Lung (tissue), 12 donors: ENCODE measurements around the gene OPRM1. TPM values are rescaled to one million over a fixed set of nuclear protein-coding genes. Genes with fewer than 3 reads are reported as not detected.

Source experiments
- ATAC-seq: fragments of 200-7000 bp; cut with Tn5 transposase; one replicate; pipeline ENCODE4 v1.9.1; 2020; ENCODE audit warnings: moderate number of reproducible peaks; ENCODE audit not compliant: insufficient read depth, low FRiP score
- DNase-seq, 3 donors: peaks; one replicate each; pipeline ENCODE4 v3.0.0-alpha.2; 2013 to 2017
- H3K27ac ChIP-seq, 2 donors: one replicate each; pipeline ENCODE4 v1.5.1; 2013; ENCODE audit warnings: mild to moderate bottlenecking in 2 of 2, moderate library complexity in 2 of 2, control low read depth in 1 of 2, inconsistent platforms in 1 of 2, low read depth in 1 of 2, low read length in 1 of 2
- H3K27me3 ChIP-seq, 3 donors: one replicate each; pipeline ENCODE4 v1.5.1; 2013; ENCODE audit warnings: low read length in 2 of 3; ENCODE audit not compliant: control insufficient read depth in 3 of 3, insufficient read depth in 3 of 3
- H3K36me3 ChIP-seq, 4 donors: one replicate each; pipeline ENCODE4 v1.5.1; 2013; ENCODE audit warnings: low read length in 4 of 4, mild to moderate bottlenecking in 1 of 4, moderate library complexity in 1 of 4; ENCODE audit not compliant: control insufficient read depth in 4 of 4, insufficient read depth in 4 of 4
- H3K4me1 ChIP-seq, 5 donors: one replicate each; pipeline ENCODE4 v1.5.1; 2013; ENCODE audit warnings: low read length in 5 of 5, mild to moderate bottlenecking in 2 of 5, moderate library complexity in 1 of 5; ENCODE audit not compliant: control insufficient read depth in 5 of 5, insufficient read depth in 5 of 5
- H3K4me3 ChIP-seq: one replicate; pipeline ENCODE4 v1.5.1; 2013; ENCODE audit warnings: mild to moderate bottlenecking, control low read depth, moderate library complexity
- H3K9ac ChIP-seq, 2 donors: one replicate each; pipeline ENCODE4 v1.5.1; 2013; ENCODE audit warnings: low read length in 2 of 2, control low read depth in 1 of 2; ENCODE audit not compliant: insufficient read depth in 1 of 2
- H3K9me3 ChIP-seq, 4 donors: one replicate each; pipeline ENCODE4 v1.5.1; 2013; ENCODE audit warnings: low read length in 3 of 4, mild to moderate bottlenecking in 1 of 4, moderate library complexity in 1 of 4; ENCODE audit not compliant: control insufficient read depth in 4 of 4, insufficient read depth in 3 of 4
- CTCF ChIP-seq: IDR thresholded peaks from 2 replicates; pipeline ENCODE4 v1.5.1; 2012; ENCODE audit warnings: mild to moderate bottlenecking; ENCODE audit errors: control extremely low read depth, extremely low read depth
- WGBS, 2 donors: extraction: QIAGEN DNeasy Blood & Tissue Kit; methylation state at CpG; one replicate each; pipeline ENCODE4 v1.1.7; 2013; 5-methylcytosine and 5-hydroxymethylcytosine counted together
- polyA plus RNA-seq, 2 donors: library from polyadenylated mRNA; stranded (reverse); fragments of 200-250 nt; gene quantifications; one replicate each; pipeline ENCODE4 v1.2.1, GENCODE V29; 2013
- total RNA-seq, 2 donors: library from RNA; depleted of rRNA in 1 of 2; stranded (reverse); fragments of >200 nt in 1 of 2; gene quantifications; one replicate each; pipeline ENCODE4 v1.2.1, GENCODE V29; 2014 to 2021
- donor health status: control.
- donor health status: control.
- donor health status: Bipolar disorder and iron deficiency.
- donor health status: healthy.
- donor health status: DM: yes; HTN: yes; CAD: no.

OPRM1 gene
- total and polyA plus RNA-seq, 4 donors: not detected

GRCh38 chr6:154002894-154003293 lies 36.1 kb upstream of the OPRM1 start:
- Histone ChIP-seq H3K9me3 (peaks cover 0 to 5% (median 0%) of the 10 kb centered on the region in 4 donors), H3K4me1 (no peaks in the 10 kb centered on the region), H3K27ac (no peak overlapping the region), H3K4me3 (no peak overlapping the region), H3K9ac (no peak overlapping the region), H3K36me3 (no peaks in the 10 kb centered on the region), H3K27me3 (no peaks in the 10 kb centered on the region)
- ATAC-seq (no peak), DNase-seq (no peak)
- WGBS, 2 donors: 76 to 92% methylated on average over 5 of the region's 5 CpGs
- TF ChIP-seq CTCF: no peak

- Histone ChIP-seq H3K4me3 (no peak overlapping the region), H3K9ac (no peak overlapping the region), H3K4me1 (no peaks in the 10 kb centered on the region), H3K9me3 (peaks cover 0 to 3% (median 0%) of the 10 kb centered on the region in 4 donors), H3K27me3 (no peaks in the 10 kb centered on the region), H3K27ac (no peak overlapping the region), H3K36me3 (no peaks in the 10 kb centered on the region)
- no peak for TF ChIP-seq CTCF
- ATAC-seq: no peak
- 63 to 73% methylated on average over 1 of the region's 1 CpG for WGBS, 2 donors
- DNase-seq: no peak
Measured at GRCh38 chr6:154010371-154010770, 28.7 kb upstream of the OPRM1 start.

GRCh38 chr6:154012852-154013251 lies 26.2 kb upstream of the OPRM1 start:
- no peak overlapping the region for H3K4me3 ChIP-seq
- no peak for ATAC-seq
- 15 to 26% methylated on average over 2 of the region's 2 CpGs for WGBS, 2 donors
- TF ChIP-seq CTCF: no peak
- H3K36me3 ChIP-seq: no peaks in the 10 kb centered on the region
- H3K9me3 ChIP-seq: peaks cover 0 to 3% (median 0%) of the 10 kb centered on the region in 4 donors
- no peaks in the 10 kb centered on the region for H3K4me1 ChIP-seq
- no peak for DNase-seq
- no peaks in the 10 kb centered on the region for H3K27me3 ChIP-seq
- H3K27ac ChIP-seq: no peak overlapping the region
- H3K9ac ChIP-seq: no peak overlapping the region

GRCh38 chr6:154017786-154018185 lies 21.3 kb upstream of the OPRM1 start:
- DNase-seq (no peak), ATAC-seq (no peak)
- H3K4me3 ChIP-seq: no peak overlapping the region
- H3K27me3 ChIP-seq: no peaks in the 10 kb centered on the region
- no peaks in the 10 kb centered on the region for H3K36me3 ChIP-seq
- H3K9ac ChIP-seq: no peak overlapping the region
- 63 to 72% methylated on average over 3 of the region's 3 CpGs for WGBS, 2 donors
- H3K4me1 ChIP-seq: no peaks in the 10 kb centered on the region
- no peak for TF ChIP-seq CTCF
- H3K9me3 ChIP-seq: no peaks in the 10 kb centered on the region
- H3K27ac ChIP-seq: no peak overlapping the region
